Heart left ventricle (tissue), 13 donors: ENCODE measurements around the gene GET4.

Experiments used
- POLR2A ChIP-seq, 2 donors: fragments of 450-650 bp; IDR thresholded peaks; one replicate each; pipeline ENCODE4 v1.6.1; 2017; ENCODE audit warnings: antibody characterized with exemption in 2 of 2, mild to moderate bottlenecking in 2 of 2, moderate library complexity in 2 of 2
- TF ChIP-seq, protein P1 (sequence below), 12 donors: fragments of 200-600 bp; sonication (generic) in 4 of 12; IDR thresholded peaks; one replicate each; pipeline versions ENCODE4 v1.5.0 to v1.8.0; 2018 to 2022; ENCODE audit warnings: antibody characterized with exemption in 12 of 12, mild to moderate bottlenecking in 5 of 12
- donor health status: ischemic (EF 13 %, LVEDD 7.1; RV severe dilation, severe dysfunction).
- donor health status: DM: no; HTN: yes; CAD: no.
- donor health status: DM: no; HTN: no; CAD: no.
- donor health status: ischemic (EF 25% LVEDD 6.9; RV normal size, moderate dysfunction).
- donor health status: ischemic (EF 25% LVEDD 5.7; RV mildly dilated, moderate dysfunction).
- donor health status: ischemic (EF 35%, LVEDD 5.7; RV mildly dilated, moderate dysfunction).
- donor health status: nonischemic (EF 11% LVEDD 7.7; RV severe dilation, severe dysfunction).
- donor health status: DM: yes; HTN: yes; CAD: no.
- donor health status: PGD.
- donor health status: ischemic (EF 29% LVEDD 5.4; RV normal size, mild dysfunction).
- donor health status: nonischemic (EF 23%, LVEDD 6.1; RV moderate dilation, normal function).

- TF ChIP-seq, protein P1, sequence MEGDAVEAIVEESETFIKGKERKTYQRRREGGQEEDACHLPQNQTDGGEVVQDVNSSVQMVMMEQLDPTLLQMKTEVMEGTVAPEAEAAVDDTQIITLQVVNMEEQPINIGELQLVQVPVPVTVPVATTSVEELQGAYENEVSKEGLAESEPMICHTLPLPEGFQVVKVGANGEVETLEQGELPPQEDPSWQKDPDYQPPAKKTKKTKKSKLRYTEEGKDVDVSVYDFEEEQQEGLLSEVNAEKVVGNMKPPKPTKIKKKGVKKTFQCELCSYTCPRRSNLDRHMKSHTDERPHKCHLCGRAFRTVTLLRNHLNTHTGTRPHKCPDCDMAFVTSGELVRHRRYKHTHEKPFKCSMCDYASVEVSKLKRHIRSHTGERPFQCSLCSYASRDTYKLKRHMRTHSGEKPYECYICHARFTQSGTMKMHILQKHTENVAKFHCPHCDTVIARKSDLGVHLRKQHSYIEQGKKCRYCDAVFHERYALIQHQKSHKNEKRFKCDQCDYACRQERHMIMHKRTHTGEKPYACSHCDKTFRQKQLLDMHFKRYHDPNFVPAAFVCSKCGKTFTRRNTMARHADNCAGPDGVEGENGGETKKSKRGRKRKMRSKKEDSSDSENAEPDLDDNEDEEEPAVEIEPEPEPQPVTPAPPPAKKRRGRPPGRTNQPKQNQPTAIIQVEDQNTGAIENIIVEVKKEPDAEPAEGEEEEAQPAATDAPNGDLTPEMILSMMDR (IDR thresholded peaks at IDR 0.05) = no peak
- no peak for TF ChIP-seq POLR2A (IDR thresholded peaks at IDR 0.05)
These were observed 46.2 kb downstream of the GET4 start for GRCh38 chr7:922334-923107.
